Right atrium auricular region (tissue), 2 donors: ENCODE data around the gene SCNN1A. TPM values are rescaled to one million over a fixed set of nuclear protein-coding genes. Genes with fewer than 3 reads are reported as not detected.

Experiments
- DNase-seq: peaks from one replicate; pipeline ENCODE4 v3.0.0-alpha.2; 2019; ENCODE audit warnings: low spot score
- H3K27ac ChIP-seq, 2 donors: fragments of 200-600 bp; sonication (generic); 1 replicate in 1 of 2; 2 replicates in 1 of 2; pipeline ENCODE4 v1.5.1; 2016 to 2019
- H3K27me3 ChIP-seq, 2 donors: fragments of 200-600 bp; sonication (generic); one replicate each; pipeline versions ENCODE4 v1.5.1 to v1.6.0; 2017 to 2019
- H3K36me3 ChIP-seq: fragments of 200-600 bp; sonication (generic); one replicate; pipeline ENCODE4 v1.5.1; 2016
- H3K4me1 ChIP-seq, 2 donors: fragments of 200-600 bp; sonication (generic); one replicate each; pipeline versions ENCODE4 v1.5.1 to v1.6.0; 2017 to 2019
- H3K4me3 ChIP-seq, 2 donors: fragments of 200-600 bp; sonication (generic); 1 replicate in 1 of 2; 2 replicates in 1 of 2; pipeline ENCODE4 v1.5.1; 2017 to 2019; ENCODE audit warnings: mild to moderate bottlenecking in 1 of 2, moderate library complexity in 1 of 2
- H3K9me3 ChIP-seq, 2 donors: fragments of 200-600 bp; sonication (generic); one replicate each; pipeline ENCODE4 v1.5.1; 2019
- CTCF ChIP-seq, 2 donors: fragments of 200-600 bp; sonication (generic); IDR thresholded peaks; one replicate each; pipeline ENCODE4 v1.5.1; 2019; ENCODE audit warnings: antibody characterized with exemption in 2 of 2
- total RNA-seq, 2 donors: library from RNA; depleted of rRNA; stranded (reverse); fragments of >200 nt; gene quantifications; one replicate each; pipeline ENCODE4 v1.1.0, GENCODE V29; 2016

SCNN1A gene
- total RNA-seq, 2 donors from 2014 or later: 2.7 to 18.7 TPM

GRCh38 chr12:6335451-6336078, 39.8 kb downstream of the SCNN1A start:
- H3K36me3 ChIP-seq: peaks cover 46% of the 10 kb centered on the region

GRCh38 chr12:6334940-6335450, 40.4 kb downstream of the SCNN1A start:
- no peak for TF ChIP-seq CTCF (IDR thresholded peaks at IDR 0.05)
- Histone ChIP-seq H3K27me3 (no peaks in the 10 kb centered on the region), H3K4me1 (peaks cover 0 to 77% of the 10 kb centered on the region in 2 donors), H3K36me3 (peaks cover 51% of the 10 kb centered on the region), H3K9me3 (no peaks in the 10 kb centered on the region), H3K27ac (peak overlapping the region; percentile 98), H3K4me3 (peak overlapping the region; percentile 37 to 95)
- no peak for DNase-seq

More at GRCh38 chr12:6335451-6336078, 39.8 kb downstream of the SCNN1A start:
- Histone ChIP-seq H3K9me3 (no peaks in the 10 kb centered on the region), H3K27ac (peak overlapping the region; percentile 98), H3K27me3 (no peaks in the 10 kb centered on the region), H3K4me3 (peak overlapping the region; percentile 37 to 95), H3K4me1 (peaks cover 0 to 77% of the 10 kb centered on the region in 2 donors)
- TF ChIP-seq CTCF (IDR thresholded peaks at IDR 0.05): peak in 1 of 2 donors; percentile 76
- peak; percentile 86 for DNase-seq

GRCh38 chr12:6334359-6334758, 41.0 kb downstream of the SCNN1A start:
- Histone ChIP-seq H3K27ac (peak overlapping the region; percentile 98), H3K27me3 (no peaks in the 10 kb centered on the region), H3K4me3 (no peak overlapping the region), H3K4me1 (peaks cover 0 to 71% of the 10 kb centered on the region in 2 donors), H3K9me3 (no peaks in the 10 kb centered on the region), H3K36me3 (peaks cover 58% of the 10 kb centered on the region)
- DNase-seq: no peak
- TF ChIP-seq CTCF (IDR thresholded peaks at IDR 0.05): no peak

- peaks cover 66% of the 10 kb centered on the region for H3K36me3 ChIP-seq
- no peaks in the 10 kb centered on the region for H3K9me3 ChIP-seq
- H3K4me3 ChIP-seq: no peak overlapping the region
- TF ChIP-seq CTCF (IDR thresholded peaks at IDR 0.05): no peak
- H3K27me3 ChIP-seq: no peaks in the 10 kb centered on the region
- no peak for DNase-seq
- H3K27ac ChIP-seq: peak overlapping the region in 1 of 2 donors; percentile 98
- H3K4me1 ChIP-seq: peaks cover 0 to 63% of the 10 kb centered on the region in 2 donors
Observed at GRCh38 chr12:6333566-6333965, 41.8 kb downstream of the SCNN1A start.

GRCh38 chr12:6333029-6333428, 42.3 kb downstream of the SCNN1A start:
- Histone ChIP-seq H3K9me3 (no peaks in the 10 kb centered on the region), H3K27ac (peak overlapping the region in 1 of 2 donors; percentile 11), H3K27me3 (no peaks in the 10 kb centered on the region), H3K4me1 (peaks cover 0 to 59% of the 10 kb centered on the region in 2 donors), H3K36me3 (peaks cover 71% of the 10 kb centered on the region), H3K4me3 (no peak overlapping the region)
- DNase-seq: no peak
- TF ChIP-seq CTCF (IDR thresholded peaks at IDR 0.05): no peak
